PC-3 (cell line): ENCODE data around the gene PRDX5. TPM values are rescaled to one million over a fixed set of nuclear protein-coding genes. Genes with fewer than 3 reads are reported as not detected.

Source experiments
- ATAC-seq: fragments of 200-7000 bp; cut with Tn5 transposase; 2 replicates; pipeline ENCODE4 v1.9.1; 2020; ENCODE audit warnings: mild to moderate bottlenecking, moderate library complexity
- BruUV-seq: library from RNA; stranded (reverse); fragments of 400-500 nt; replicated peaks from 2 replicates; lab custom pipeline; 2021; lab: Mats Ljungman, UMichigan
- CTCF ChIA-PET: fragments of 300-600 bp; sonication (Branson Sonifier 250); formaldehyde crosslinking; loops from one replicate; lab custom pipeline; 2022; ENCODE audit warnings: antibody characterized with exemption; lab: Charles Lee
- POLR2A ChIA-PET: fragments of 300-600 bp; sonication (Branson Sonifier 250); formaldehyde crosslinking; loops from one replicate; lab custom pipeline; 2022; ENCODE audit warnings: antibody characterized with exemption; ENCODE audit not compliant: unreplicated experiment; lab: Charles Lee
- DNase-seq: peaks from one replicate; pipeline ENCODE4 v3.0.0-alpha.2; 2015
- H2AFZ ChIP-seq: fragments of 300-600 bp; sonication (generic); 2 replicates; pipeline ENCODE4 v1.6.0; 2016; ENCODE audit warnings: antibody characterized with exemption, low read length
- H3F3A ChIP-seq: fragments of 300-600 bp; sonication (generic); one replicate; pipeline ENCODE4 v1.6.0; 2017; ENCODE audit warnings: antibody characterized with exemption, low read length, control low read depth, mild to moderate bottlenecking; ENCODE audit not compliant: unreplicated experiment
- H3K27ac ChIP-seq: fragments of 300-600 bp; sonication (generic); 2 replicates; pipeline ENCODE4 v1.5.1; 2016; ENCODE audit warnings: mild to moderate bottlenecking, low read length
- H3K27me3 ChIP-seq: fragments of 300-600 bp; sonication (generic); 2 replicates; pipeline ENCODE4 v1.6.1; 2016; ENCODE audit warnings: low read length, mixed read lengths
- H3K36me3 ChIP-seq: fragments of 300-600 bp; sonication (generic); 2 replicates; pipeline ENCODE4 v1.6.1; 2016; ENCODE audit warnings: low read depth, mixed run types, low read length, mixed read lengths
- H3K4me1 ChIP-seq: fragments of 300-600 bp; sonication (generic); 2 replicates; pipeline ENCODE4 v1.5.1; 2016; ENCODE audit warnings: low read length; ENCODE audit not compliant: insufficient read depth
- H3K4me2 ChIP-seq: fragments of 300-600 bp; sonication (generic); 2 replicates; pipeline ENCODE4 v1.6.0; 2016; ENCODE audit warnings: low read length
- H3K4me3 ChIP-seq: fragments of 300-600 bp; sonication (generic); 2 replicates; pipeline ENCODE4 v1.5.1; 2016; ENCODE audit warnings: mild to moderate bottlenecking, low read length, mixed read lengths
- H3K79me2 ChIP-seq: fragments of 300-600 bp; sonication (generic); 2 replicates; pipeline ENCODE4 v1.6.1; 2017; ENCODE audit warnings: low read length, mixed read lengths
- H3K9ac ChIP-seq: fragments of 300-600 bp; sonication (generic); 2 replicates; pipeline ENCODE4 v1.6.0; 2016; ENCODE audit warnings: mild to moderate bottlenecking, low read length
- H3K9me2 ChIP-seq: fragments of 300-600 bp; sonication (generic); replicated peaks from 2 replicates; pipeline ENCODE4 v1.6.1; 2016; ENCODE audit warnings: mixed run types, low read length, mixed read lengths
- H3K9me3 ChIP-seq: fragments of 300-600 bp; sonication (generic); 2 replicates; pipeline ENCODE4 v1.6.1; 2016; ENCODE audit warnings: low read length, mixed read lengths
- H4K20me1 ChIP-seq: fragments of 300-600 bp; sonication (generic); 2 replicates; pipeline ENCODE4 v1.6.1; 2016; ENCODE audit warnings: low read length, mixed read lengths
- EZH2 ChIP-seq: fragments of 300-600 bp; sonication (generic); IDR thresholded peaks from one replicate; pipeline ENCODE4 v1.6.1; 2017; ENCODE audit warnings: antibody characterized with exemption, mild to moderate bottlenecking, low read length; ENCODE audit not compliant: unreplicated experiment
- EZH2phosphoT487 ChIP-seq: fragments of 300-600 bp; sonication (generic); IDR thresholded peaks from 2 replicates; pipeline ENCODE4 v1.6.1; 2018; ENCODE audit warnings: mild to moderate bottlenecking, antibody characterized with exemption, low read length, borderline replicate concordance
- intact Hi-C: fragments of 100-400 bp; cut with micrococcal nuclease; formaldehyde crosslinking; loops from 2 replicates; pipeline ENCODE4 v1.9.0; 2023
- total RNA-seq: library from RNA; depleted of rRNA; stranded (reverse); fragments of >200 nt; gene quantifications from 2 replicates; pipeline ENCODE4 v1.2.3, GENCODE V29; 2014
- TF ChIP-seq, protein P1 (sequence below): fragments of 300-600 bp; sonication (generic); conservative IDR thresholded peaks from 2 replicates; pipeline ENCODE4 v1.5.1; 2017; ENCODE audit warnings: antibody characterized with exemption, low read depth, mild to moderate bottlenecking, low read length

PRDX5 gene
- total RNA-seq, 1 experiment from 2014 or later: 467 TPM

DNA sequence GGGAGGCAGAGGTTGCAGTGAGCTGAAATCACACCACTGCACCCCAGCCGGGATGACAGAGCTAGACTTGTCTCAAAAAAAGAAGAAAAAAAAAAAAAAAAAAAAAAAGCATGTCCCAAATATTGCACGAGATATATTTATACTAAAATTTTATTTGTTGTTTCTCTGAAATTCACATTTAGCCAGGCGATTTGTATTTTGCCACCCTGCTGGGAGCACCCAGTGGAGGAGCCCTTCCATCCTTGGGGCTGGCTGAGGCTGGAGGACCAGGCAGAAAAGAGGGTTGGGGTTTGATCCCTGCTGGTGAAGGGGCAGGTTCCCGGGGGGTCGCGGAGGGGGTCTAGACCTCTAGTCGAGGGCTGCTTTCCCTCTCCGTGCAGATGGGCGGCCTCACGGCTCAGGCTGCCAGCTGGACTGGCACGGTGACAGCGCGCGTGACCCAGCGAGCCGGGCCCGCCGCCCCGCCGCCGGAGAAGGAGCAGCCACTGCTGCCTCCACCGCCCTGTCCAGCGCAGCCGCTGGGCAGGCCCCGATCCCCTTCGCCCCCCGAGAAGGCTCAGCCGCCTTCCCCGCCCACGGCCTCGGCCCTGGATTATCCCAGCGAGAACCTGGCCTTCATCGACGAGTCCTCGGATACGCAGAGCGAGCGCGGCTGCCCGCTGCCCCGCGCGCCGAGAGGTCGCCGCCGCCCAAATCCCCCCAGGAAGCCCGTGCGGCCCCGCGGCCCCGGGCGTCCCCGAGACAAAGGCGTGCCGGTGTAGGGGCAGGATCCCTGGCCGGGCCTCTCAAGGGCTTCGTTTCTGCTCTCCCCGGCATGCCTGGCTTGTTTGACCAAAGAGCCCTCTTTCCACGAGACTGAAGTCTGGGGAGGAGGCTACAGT lies 18.7 kb upstream of the PRDX5 start:
- POLR2A ChIA-PET: no interaction called here
- intact Hi-C loops: no loop called here
- Histone ChIP-seq H3K9me2 (no peaks in the 10 kb centered on the region), H4K20me1 (no peaks in the 10 kb centered on the region), H3K9ac (no peak overlapping the region), H3K27me3 (peaks cover 18% of the 10 kb centered on the region), H2AFZ (peak overlapping the region; percentile 82), H3K27ac (no peak overlapping the region), H3K4me1 (peaks cover 28% of the 10 kb centered on the region), H3K4me2 (peak overlapping the region; percentile 90), H3K4me3 (peak overlapping the region; percentile 64), H3K36me3 (no peaks in the 10 kb centered on the region), H3K79me2 (no peaks in the 10 kb centered on the region), H3F3A (no peaks in the 10 kb centered on the region), H3K9me3 (no peaks in the 10 kb centered on the region)
- no peak for TF ChIP-seq EZH2
- TF ChIP-seq, protein P1, sequence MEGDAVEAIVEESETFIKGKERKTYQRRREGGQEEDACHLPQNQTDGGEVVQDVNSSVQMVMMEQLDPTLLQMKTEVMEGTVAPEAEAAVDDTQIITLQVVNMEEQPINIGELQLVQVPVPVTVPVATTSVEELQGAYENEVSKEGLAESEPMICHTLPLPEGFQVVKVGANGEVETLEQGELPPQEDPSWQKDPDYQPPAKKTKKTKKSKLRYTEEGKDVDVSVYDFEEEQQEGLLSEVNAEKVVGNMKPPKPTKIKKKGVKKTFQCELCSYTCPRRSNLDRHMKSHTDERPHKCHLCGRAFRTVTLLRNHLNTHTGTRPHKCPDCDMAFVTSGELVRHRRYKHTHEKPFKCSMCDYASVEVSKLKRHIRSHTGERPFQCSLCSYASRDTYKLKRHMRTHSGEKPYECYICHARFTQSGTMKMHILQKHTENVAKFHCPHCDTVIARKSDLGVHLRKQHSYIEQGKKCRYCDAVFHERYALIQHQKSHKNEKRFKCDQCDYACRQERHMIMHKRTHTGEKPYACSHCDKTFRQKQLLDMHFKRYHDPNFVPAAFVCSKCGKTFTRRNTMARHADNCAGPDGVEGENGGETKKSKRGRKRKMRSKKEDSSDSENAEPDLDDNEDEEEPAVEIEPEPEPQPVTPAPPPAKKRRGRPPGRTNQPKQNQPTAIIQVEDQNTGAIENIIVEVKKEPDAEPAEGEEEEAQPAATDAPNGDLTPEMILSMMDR: no peak
- 0 out of 2 replicates have a peak, but pooled peaks have one; percentile 26 for TF ChIP-seq EZH2phosphoT487
- DNase-seq: no peak
- 0 out of 2 replicates have a peak, but pooled peaks have one; percentile 1 for ATAC-seq
- CTCF ChIA-PET: no interaction called here
- BruUV-seq: no TSS peak

DNA sequence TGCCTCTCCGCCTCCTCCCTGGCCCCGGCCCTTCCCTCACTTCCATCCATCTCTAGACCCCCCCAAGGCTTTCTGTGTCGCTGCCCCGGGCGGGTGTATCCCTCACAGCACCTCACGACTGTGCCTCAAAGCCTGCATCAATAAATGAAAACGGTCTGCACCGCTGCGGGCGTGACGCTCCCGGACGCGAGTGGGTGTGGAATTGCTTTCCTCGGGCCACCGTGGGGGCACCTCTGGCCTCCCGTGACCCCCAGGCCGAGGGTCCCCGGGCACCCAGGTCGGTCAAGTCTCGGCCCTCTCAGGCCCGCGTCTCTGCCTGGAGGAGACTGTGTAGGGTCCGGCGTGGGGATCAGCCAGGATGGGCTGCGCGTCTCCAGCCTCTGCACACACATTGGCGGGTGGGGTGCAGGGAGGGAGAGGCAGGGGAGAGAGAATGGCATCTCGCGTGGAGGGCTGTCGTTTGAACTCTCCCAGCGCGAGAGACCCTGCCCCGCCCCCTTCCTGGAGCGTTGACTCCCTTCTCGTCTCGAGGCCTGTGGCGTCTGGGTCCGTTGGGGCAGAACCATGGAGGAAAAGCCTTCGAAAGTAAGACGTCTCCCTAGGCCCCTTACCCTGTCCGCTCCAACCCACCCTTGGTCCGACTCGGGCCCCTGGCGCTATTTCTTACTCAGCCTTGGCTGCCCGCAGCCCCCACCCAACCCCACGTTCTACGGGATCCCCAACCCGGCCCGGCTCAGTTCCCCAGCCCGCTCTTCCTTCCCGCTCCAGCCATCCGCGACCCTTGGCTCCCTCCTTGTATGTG lies 17.9 kb upstream of the PRDX5 start, which contains the start of gene CATSPERZ:
TSS of gene CATSPERZ (plus strand) at position 512 of the 802 bp plus-strand sequence. CDS start at position 565, 53 bp downstream.
- peak within 1 kb of the TSS; percentile 82 for H2AFZ ChIP-seq
- no peaks in the 10 kb centered on the region for H3K36me3 ChIP-seq
- H3K4me2 ChIP-seq: peak within 1 kb of the TSS; percentile 90
- H3F3A ChIP-seq: no peaks in the 10 kb centered on the region
- H3K9me2 ChIP-seq: no peaks in the 10 kb centered on the region
- TF ChIP-seq EZH2 (no peak), EZH2phosphoT487 (no peak)
- TF ChIP-seq, protein P1: no peak
- peaks cover 34% of the 10 kb centered on the region for H3K4me1 ChIP-seq
- no peaks in the 10 kb centered on the region for H3K79me2 ChIP-seq
- BruUV-seq: no TSS peak
- H3K27me3 ChIP-seq: peaks cover 18% of the 10 kb centered on the region
- H3K4me3 ChIP-seq: peak within 1 kb of the TSS; percentile 64
- no peak within 1 kb of the TSS for H3K27ac ChIP-seq
- no peaks in the 10 kb centered on the region for H4K20me1 ChIP-seq
- CTCF ChIA-PET: interaction anchor here (0.5 to 2.2 kb wide), 13 partner anchors 11 to 285 kb away, joined by 3 to 13 read pairs (median 4); partner anchors contain the start of genes FKBP2, PRDX5, STIP1 and TRMT112
- intact Hi-C loops: loop anchor here (2.0 kb wide), 3 partner anchors 15 to 53 kb away; partner anchors contain the start of genes BAD, GPR137 and PPP1R14B
- DNase-seq: no peak
- H3K9me3 ChIP-seq: no peaks in the 10 kb centered on the region
- POLR2A ChIA-PET: interaction anchor here (1.1 kb wide), 1 partner anchor 59 kb away, joined by 3 read pairs; no protein-coding TSS in a partner anchor
- H3K9ac ChIP-seq: peak within 1 kb of the TSS; percentile 5; the same call in 1 of the 2 replicates
- ATAC-seq: no peak
